Activated naive CD4-positive, alpha-beta T cell treated with anti-CD3 and anti-CD28 coated beads for 36 hours (primary cell): ENCODE results near the gene HSD17B8. TPM values are rescaled to one million over a fixed set of nuclear protein-coding genes. Genes with fewer than 3 reads are reported as not detected.
A peak's percentile ranks its signal among the peaks of the same experiment; 100 is the strongest.
"Not testable (repeated sequence)": the region's sequence is repeated elsewhere in the genome, so short reads cannot be mapped to it uniquely, and the experiment has no call there.

Experiments used
- CTCF ChIA-PET: fragments of 350-600 bp; sonication (Branson Sonifier 250); formaldehyde crosslinking; loops from one replicate; lab custom pipeline; 2021; ENCODE audit warnings: antibody characterized with exemption; lab: Charles Lee
- DNase-seq: peaks from one replicate; pipeline ENCODE4 v3.0.0-alpha.2; 2020
- H3K27ac Mint-ChIP-seq: one replicate; pipeline ENCODE4 v1.8.0; 2021; ENCODE audit warnings: mild to moderate bottlenecking, mixed read lengths
- H3K27me3 Mint-ChIP-seq: one replicate; pipeline ENCODE4 v1.8.0; 2021; ENCODE audit warnings: low read depth, mixed read lengths
- H3K36me3 Mint-ChIP-seq: one replicate; pipeline ENCODE4 v1.8.0; 2021; ENCODE audit warnings: low read depth, mixed read lengths
- H3K4me1 Mint-ChIP-seq: one replicate; pipeline ENCODE4 v1.8.0; 2021; ENCODE audit warnings: low read depth, mixed read lengths
- H3K4me3 Mint-ChIP-seq: one replicate; pipeline ENCODE4 v1.8.0; 2021; ENCODE audit warnings: mild to moderate bottlenecking, moderate library complexity, mixed read lengths
- H3K9me3 Mint-ChIP-seq: one replicate; pipeline ENCODE4 v1.8.0; 2021; ENCODE audit warnings: mixed read lengths
- intact Hi-C: fragments of 100-400 bp; cut with micrococcal nuclease; formaldehyde crosslinking; loops from one replicate; pipeline ENCODE4 v1.15.1; 2023
- total RNA-seq, 2 experiments: library from RNA; stranded (reverse); gene quantifications; one replicate each; pipeline ENCODE4 v1.2.3, GENCODE V29; 2021

The HSD17B8 gene
- total RNA-seq, 2 experiments from 2014 or later, result 31.3 to 33.5 TPM

DNA sequence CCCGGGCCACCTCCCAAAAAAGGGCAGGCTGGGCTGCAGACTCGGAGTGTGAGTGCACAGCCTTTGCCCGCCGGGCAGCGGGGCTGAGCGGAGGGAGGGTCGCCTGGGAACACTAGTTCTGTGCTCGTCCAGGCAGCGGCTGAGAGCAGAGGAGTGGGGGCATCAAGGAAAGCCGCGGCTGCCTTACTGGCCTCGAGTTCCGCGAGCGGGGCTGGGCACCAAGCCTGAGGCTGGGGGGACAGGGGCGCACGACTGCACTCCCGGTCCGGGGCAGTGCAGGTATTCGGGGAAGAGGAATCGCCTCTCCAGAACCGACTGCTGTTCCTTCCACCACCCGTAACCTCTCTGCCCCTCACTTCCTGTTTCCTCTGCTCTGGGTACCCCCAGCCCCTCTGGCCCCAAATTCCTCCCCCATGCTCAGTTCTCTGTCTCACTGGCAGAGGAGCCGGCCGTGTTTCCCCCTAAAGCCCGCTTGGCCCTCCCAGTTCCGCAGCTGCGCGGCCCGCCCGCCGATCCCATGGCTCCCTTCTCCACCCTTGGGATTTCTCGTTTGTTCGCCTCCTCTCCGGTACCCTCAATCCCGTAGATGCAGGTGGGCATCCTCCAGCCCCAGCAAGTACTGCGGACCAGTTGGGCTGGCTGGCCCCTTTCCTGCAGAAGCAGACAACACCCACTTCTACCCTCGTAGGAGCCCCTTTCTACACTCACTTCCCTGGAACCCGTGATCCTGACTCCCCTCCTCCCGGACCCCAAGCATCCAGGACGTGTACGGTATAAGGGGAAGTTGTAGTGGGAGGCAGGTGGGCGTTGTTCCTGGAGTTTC lies 8.9 kb downstream of the HSD17B8 start:
- H3K36me3 Mint-ChIP-seq, result peaks cover 21% of the 10 kb centered on the region
- DNase-seq, result peak; percentile 39

DNA sequence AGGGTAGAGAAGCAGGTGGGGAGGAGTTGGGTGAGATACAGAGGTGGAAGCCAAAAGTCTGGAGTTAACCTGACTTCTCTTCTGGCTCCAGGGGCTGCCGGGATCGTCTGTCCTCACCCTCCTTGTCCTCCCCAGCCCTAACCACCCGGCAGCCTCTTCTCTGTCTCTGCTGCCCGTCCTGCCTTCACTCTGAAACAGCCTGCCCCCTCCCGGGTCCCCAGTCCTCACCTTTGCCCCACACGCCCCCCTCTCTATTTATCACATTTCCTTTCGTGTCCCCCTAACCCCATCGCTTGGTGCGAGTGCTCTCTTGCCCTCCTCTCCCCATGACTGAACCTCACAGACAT lies 9.5 kb downstream of the HSD17B8 start:
- Mint-ChIP-seq H3K9me3 (no peaks in the 10 kb centered on the region), H3K36me3 (peaks cover 21% of the 10 kb centered on the region), H3K27me3 (peaks cover 31% of the 10 kb centered on the region), H3K4me3 (peak overlapping the region; percentile 57), H3K27ac (no peak overlapping the region), H3K4me1 (peaks cover 26% of the 10 kb centered on the region)
- intact Hi-C loops, result no loop called here
- CTCF ChIA-PET, result no interaction called here
- DNase-seq, result no peak

More for the DNA sequence above, 8.9 kb downstream of the HSD17B8 start:
- intact Hi-C loops, result no loop called here
- CTCF ChIA-PET, result interaction anchor here (0.7 to 1.4 kb wide), 2 partner anchors 33 to 35 kb away, joined by 3 to 4 read pairs; no protein-coding TSS in a partner anchor
- peaks cover 29% of the 10 kb centered on the region for H3K4me1 Mint-ChIP-seq
- H3K27ac Mint-ChIP-seq, result no peak overlapping the region
- H3K4me3 Mint-ChIP-seq, result peak overlapping the region; percentile 57
- H3K27me3 Mint-ChIP-seq, result peaks cover 28% of the 10 kb centered on the region
- no peaks in the 10 kb centered on the region for H3K9me3 Mint-ChIP-seq

DNA sequence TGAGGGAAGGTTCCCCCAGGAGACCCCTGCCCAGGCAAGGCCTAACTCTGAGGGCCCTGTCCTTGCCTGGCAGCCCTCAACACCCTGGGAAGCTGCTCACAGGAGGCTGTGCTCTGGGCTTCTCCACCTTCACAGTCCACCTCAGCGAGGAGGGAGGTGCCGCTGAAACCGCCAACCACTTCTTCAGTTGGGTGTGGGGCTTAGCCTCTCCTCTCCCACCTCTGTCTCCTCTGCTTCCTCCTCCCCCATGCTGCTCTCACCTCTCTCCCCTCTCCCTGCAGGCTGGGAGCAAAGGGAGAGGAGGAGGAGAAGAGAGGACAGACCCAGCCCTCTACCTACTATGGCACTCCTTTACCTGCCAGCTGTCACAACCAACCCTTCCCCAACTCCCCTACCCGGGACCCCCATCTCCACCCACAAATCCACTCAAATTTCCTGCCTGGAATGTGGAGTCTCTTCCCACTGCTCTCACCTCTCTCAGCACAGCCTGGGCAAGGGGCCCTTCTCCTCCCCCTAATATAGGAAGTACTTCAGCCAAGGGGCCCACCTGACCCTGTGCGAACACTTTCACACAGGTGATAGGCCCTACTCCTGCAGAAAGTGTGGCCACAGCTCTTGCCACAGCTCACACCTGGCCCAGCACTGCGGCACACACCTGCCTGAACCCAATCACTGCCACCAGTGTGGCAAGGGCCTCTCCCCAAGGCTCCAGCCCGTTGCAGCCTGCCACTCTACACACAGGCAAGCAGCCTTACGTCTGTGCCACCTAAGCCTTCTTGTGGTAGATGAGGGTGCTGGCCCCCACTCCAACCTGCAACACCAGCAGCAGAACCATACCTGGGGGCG lies 11.0 kb downstream of the HSD17B8 start:
- no peak for DNase-seq
- H3K4me3 Mint-ChIP-seq, result no peak overlapping the region
- CTCF ChIA-PET, result no interaction called here

GRCh38 chr6:33216117-33216649 lies 11.7 kb downstream of the HSD17B8 start:
- H3K9me3 Mint-ChIP-seq, result no peaks in the 10 kb centered on the region
- peaks cover 8% of the 10 kb centered on the region for H3K36me3 Mint-ChIP-seq
- CTCF ChIA-PET, result no interaction called here
- H3K4me3 Mint-ChIP-seq, result no peak overlapping the region
- peaks cover 18% of the 10 kb centered on the region for H3K4me1 Mint-ChIP-seq
- H3K27me3 Mint-ChIP-seq, result peaks cover 31% of the 10 kb centered on the region
- no peak overlapping the region for H3K27ac Mint-ChIP-seq
- intact Hi-C loops, result no loop called here
- no peak for DNase-seq

More for the DNA sequence above, 11.0 kb downstream of the HSD17B8 start:
- H3K4me1 Mint-ChIP-seq, result peaks cover 18% of the 10 kb centered on the region
- H3K36me3 Mint-ChIP-seq, result peaks cover 12% of the 10 kb centered on the region
- peaks cover 31% of the 10 kb centered on the region for H3K27me3 Mint-ChIP-seq
- no peak overlapping the region for H3K27ac Mint-ChIP-seq
- H3K9me3 Mint-ChIP-seq, result no peaks in the 10 kb centered on the region
- intact Hi-C loops, result no loop called here

DNA sequence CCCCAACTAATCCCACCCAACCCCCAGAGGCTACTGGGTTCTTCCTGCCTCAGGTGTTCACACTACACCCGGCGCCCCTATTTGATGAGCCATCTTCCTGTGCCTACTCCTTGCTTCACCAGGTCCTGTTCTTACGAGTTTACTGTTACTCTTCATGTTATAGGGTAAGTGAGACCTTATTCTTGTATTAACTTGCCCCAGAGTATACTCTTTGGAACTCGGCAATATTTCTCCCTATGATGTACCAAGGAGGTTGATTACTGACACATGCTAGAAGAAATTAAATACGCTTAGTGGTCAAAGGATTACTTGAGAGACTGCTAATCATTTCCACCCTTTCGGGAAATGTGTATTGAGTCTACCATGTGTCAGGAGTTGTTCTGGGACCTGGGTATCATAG lies 12.8 kb downstream of the HSD17B8 start:
- Mint-ChIP-seq H3K27ac (no peak overlapping the region), H3K36me3 (peaks cover 3% of the 10 kb centered on the region), H3K9me3 (no peaks in the 10 kb centered on the region), H3K27me3 (peaks cover 34% of the 10 kb centered on the region), H3K4me3 (no peak overlapping the region), H3K4me1 (peaks cover 18% of the 10 kb centered on the region)
- CTCF ChIA-PET, result no interaction called here
- DNase-seq, result no peak
- intact Hi-C loops, result no loop called here

GRCh38 chr6:33217681-33218080 lies 13.2 kb downstream of the HSD17B8 start:
- CTCF ChIA-PET, result interaction anchor here (1.2 kb wide), 1 partner anchor 91 kb away, joined by 3 read pairs; no protein-coding TSS in a partner anchor
- H3K27ac Mint-ChIP-seq, result no peak overlapping the region
- no peaks in the 10 kb centered on the region for H3K9me3 Mint-ChIP-seq
- H3K4me3 Mint-ChIP-seq, result no peak overlapping the region
- peaks cover 32% of the 10 kb centered on the region for H3K27me3 Mint-ChIP-seq
- intact Hi-C loops, result no loop called here
- H3K4me1 Mint-ChIP-seq, result peaks cover 16% of the 10 kb centered on the region
- peaks cover under 1% of the 10 kb centered on the region for H3K36me3 Mint-ChIP-seq
- DNase-seq, result no peak

GRCh38 chr6:33226503-33227120 lies 22.2 kb downstream of the HSD17B8 start:
- H3K9me3 Mint-ChIP-seq, DNase-seq, intact Hi-C loops: not testable (repeated sequence)

GRCh38 chr6:33235221-33235634 lies 30.8 kb downstream of the HSD17B8 start:
- CTCF ChIA-PET, result no interaction called here
- Mint-ChIP-seq H3K36me3 (no peaks in the 10 kb centered on the region), H3K4me1 (no peaks in the 10 kb centered on the region), H3K27me3 (peaks cover 12% of the 10 kb centered on the region), H3K9me3 (no peaks in the 10 kb centered on the region), H3K4me3 (no peak overlapping the region), H3K27ac (no peak overlapping the region)
- intact Hi-C loops, result no loop called here
- no peak for DNase-seq

More at GRCh38 chr6:33226503-33227120, 22.2 kb downstream of the HSD17B8 start:
- not testable (repeated sequence) for H3K27ac Mint-ChIP-seq, H3K4me3 Mint-ChIP-seq, H3K36me3 Mint-ChIP-seq, H3K4me1 Mint-ChIP-seq, H3K27me3 Mint-ChIP-seq
- CTCF ChIA-PET, result interaction anchor here (0.7 to 1.2 kb wide), 4 partner anchors 29 to 326 kb away, joined by 3 to 4 read pairs (median 3); no protein-coding TSS in a partner anchor

DNA sequence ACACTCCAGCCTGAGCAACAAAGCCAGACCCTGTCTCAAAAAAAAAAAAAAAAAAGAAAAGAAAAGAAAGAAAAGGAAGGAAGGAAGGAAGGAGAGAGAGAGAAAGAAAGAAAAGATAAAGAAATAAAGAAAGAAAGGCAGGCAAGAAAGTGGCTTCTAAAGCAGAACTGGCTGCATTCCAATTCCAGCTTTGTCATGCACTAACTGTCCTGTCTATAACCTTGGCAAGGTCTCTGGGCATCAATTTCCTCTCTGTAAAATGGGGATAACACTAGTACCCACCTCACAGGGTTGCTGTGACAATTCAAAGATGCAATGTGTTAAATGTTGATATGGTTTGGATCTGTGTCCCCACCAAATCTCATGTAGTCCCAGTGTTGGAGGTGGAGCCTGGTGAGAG lies 31.9 kb downstream of the HSD17B8 start:
- no peak for DNase-seq
- CTCF ChIA-PET, result no interaction called here
- Mint-ChIP-seq H3K36me3 (no peaks in the 10 kb centered on the region), H3K27me3 (peaks cover 12% of the 10 kb centered on the region), H3K9me3 (no peaks in the 10 kb centered on the region), H3K4me1 (peaks cover 2% of the 10 kb centered on the region), H3K4me3 (no peak overlapping the region), H3K27ac (no peak overlapping the region)
- intact Hi-C loops, result no loop called here

GRCh38 chr6:33236852-33237251 lies 32.4 kb downstream of the HSD17B8 start:
- CTCF ChIA-PET, result no interaction called here
- Mint-ChIP-seq H3K27ac (no peak overlapping the region), H3K27me3 (peaks cover 12% of the 10 kb centered on the region), H3K9me3 (no peaks in the 10 kb centered on the region), H3K4me1 (peaks cover 5% of the 10 kb centered on the region), H3K36me3 (no peaks in the 10 kb centered on the region), H3K4me3 (no peak overlapping the region)
- intact Hi-C loops, result no loop called here
- DNase-seq, result no peak

- intact Hi-C loops, result no loop called here
- no peaks in the 10 kb centered on the region for H3K36me3 Mint-ChIP-seq
- H3K27ac Mint-ChIP-seq, result no peak overlapping the region
- CTCF ChIA-PET, result interaction anchor here (0.6 kb wide), 1 partner anchor 87 kb away, joined by 3 read pairs; no protein-coding TSS in a partner anchor
- no peaks in the 10 kb centered on the region for H3K9me3 Mint-ChIP-seq
- H3K27me3 Mint-ChIP-seq, result peaks cover 15% of the 10 kb centered on the region
- H3K4me1 Mint-ChIP-seq, result peaks cover 12% of the 10 kb centered on the region
- no peak overlapping the region for H3K4me3 Mint-ChIP-seq
- DNase-seq, result no peak
These were observed 33.3 kb downstream of the HSD17B8 start for GRCh38 chr6:33237741-33238140.

DNA sequence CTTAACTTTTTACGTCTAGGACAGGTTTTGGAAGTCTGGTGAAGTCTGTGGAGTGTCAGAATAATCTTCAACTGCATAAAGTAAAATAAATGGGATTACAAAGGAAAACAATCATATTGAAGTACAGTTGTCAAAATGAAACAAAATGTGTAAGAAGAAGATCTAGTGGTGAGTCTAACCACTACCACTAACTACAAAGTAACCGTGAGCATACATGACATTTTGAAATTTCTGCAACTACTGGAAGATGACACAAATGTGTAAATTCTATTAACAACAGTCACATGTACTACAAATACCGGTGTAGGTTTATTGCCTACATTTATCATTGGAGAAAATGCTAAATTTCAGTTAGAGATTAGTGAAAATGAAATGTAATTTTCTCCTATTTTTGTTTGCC lies 37.5 kb downstream of the HSD17B8 start:
- H3K27me3 Mint-ChIP-seq, result peaks cover 3% of the 10 kb centered on the region
- H3K4me1 Mint-ChIP-seq, result peaks cover 14% of the 10 kb centered on the region
- no peak overlapping the region for H3K27ac Mint-ChIP-seq
- H3K36me3 Mint-ChIP-seq, result no peaks in the 10 kb centered on the region
- no peak for DNase-seq
- CTCF ChIA-PET, result no interaction called here
- intact Hi-C loops, result loop anchor here (1.0 kb wide), 1 partner anchor 37 kb away; no protein-coding TSS in a partner anchor
- H3K9me3 Mint-ChIP-seq, result no peaks in the 10 kb centered on the region
- H3K4me3 Mint-ChIP-seq, result no peak overlapping the region
